SK-N-MC (cell line): Measurements from ENCODE around the gene ETV3.
A peak's percentile ranks its signal among the peaks of the same experiment; 100 is the strongest.

Experiments
- DNase-seq: peaks from one replicate; pipeline ENCODE4 v3.0.0-alpha.2; 2011; ENCODE audit warnings: low read depth, low spot score
- H3K27ac ChIP-seq: fragments of 200-600 bp; sonication (generic); 2 replicates; pipeline ENCODE4 v1.5.1; 2016; ENCODE audit warnings: mixed run types
- H3K36me3 ChIP-seq: fragments of 200-600 bp; sonication (generic); 2 replicates; pipeline ENCODE4 v1.6.1; 2017; ENCODE audit warnings: antibody characterized with exemption, low read length, mixed read lengths; ENCODE audit not compliant: insufficient read depth
- H3K4me3 ChIP-seq: fragments of 200-600 bp; sonication (generic); 2 replicates; pipeline ENCODE4 v1.5.1; 2016
- H3K9ac ChIP-seq: fragments of 200-600 bp; sonication (generic); 2 replicates; pipeline ENCODE4 v1.8.0; 2017; ENCODE audit warnings: mixed run types, mixed read lengths; ENCODE audit not compliant: insufficient read length
- H3K9me3 ChIP-seq: fragments of 200-600 bp; sonication (generic); 2 replicates; pipeline ENCODE4 v1.6.1; 2017; ENCODE audit warnings: low read depth, mild to moderate bottlenecking, antibody characterized with exemption, low read length, moderate library complexity, mixed read lengths
- EZH2 ChIP-seq: fragments of 200-600 bp; sonication (generic); IDR thresholded peaks from one replicate; pipeline ENCODE4 v1.6.1; 2017; ENCODE audit warnings: antibody characterized with exemption
- FOXP2 ChIP-seq: optimal IDR thresholded peaks from 2 replicates; pipeline ENCODE3; 2011; ENCODE audit warnings: mild to moderate bottlenecking, moderate library complexity; ENCODE audit not compliant: insufficient read depth; ENCODE audit errors: extremely low read length, control extremely low read depth
- POLR2AphosphoS5 ChIP-seq: IDR thresholded peaks from 2 replicates; pipeline ENCODE4 v1.6.1; 2012; ENCODE audit warnings: mild to moderate bottlenecking, low read depth, low read length, borderline replicate concordance

Gene ETV3

GRCh38 chr1:157147037-157147436 is 8.8 kb upstream of the ETV3 start:
- H3K36me3 ChIP-seq: no peaks in the 10 kb centered on the region
- no peak for DNase-seq

GRCh38 chr1:157146244-157146643 is 8.0 kb upstream of the ETV3 start:
- no peaks in the 10 kb centered on the region for H3K36me3 ChIP-seq
- H3K4me3 ChIP-seq: no peak overlapping the region
- no peak for DNase-seq
- no peaks in the 10 kb centered on the region for H3K9me3 ChIP-seq
- H3K27ac ChIP-seq: no peak overlapping the region
- TF ChIP-seq POLR2AphosphoS5: no peak
- TF ChIP-seq EZH2: no peak
- no peak for TF ChIP-seq FOXP2
- H3K9ac ChIP-seq: no peak overlapping the region

More at GRCh38 chr1:157147037-157147436, 8.8 kb upstream of the ETV3 start:
- Histone ChIP-seq H3K4me3 (no peak overlapping the region), H3K9ac (no peak overlapping the region), H3K27ac (no peak overlapping the region), H3K9me3 (no peaks in the 10 kb centered on the region)
- no peak for TF ChIP-seq EZH2
- TF ChIP-seq POLR2AphosphoS5: no peak
- TF ChIP-seq FOXP2: no peak

GRCh38 chr1:157145076-157145475 is 6.9 kb upstream of the ETV3 start:
- Histone ChIP-seq H3K9me3 (no peaks in the 10 kb centered on the region), H3K4me3 (no peak overlapping the region), H3K36me3 (no peaks in the 10 kb centered on the region), H3K9ac (no peak overlapping the region), H3K27ac (no peak overlapping the region)
- TF ChIP-seq EZH2 (no peak), POLR2AphosphoS5 (no peak), FOXP2 (no peak)
- DNase-seq: no peak

GRCh38 chr1:157144509-157144908 is 6.3 kb upstream of the ETV3 start:
- no peak for DNase-seq
- Histone ChIP-seq H3K9me3 (no peaks in the 10 kb centered on the region), H3K36me3 (no peaks in the 10 kb centered on the region), H3K27ac (no peak overlapping the region), H3K4me3 (no peak overlapping the region), H3K9ac (no peak overlapping the region)
- TF ChIP-seq FOXP2: no peak
- TF ChIP-seq EZH2: no peak
- no peak for TF ChIP-seq POLR2AphosphoS5

- no peak overlapping the region for H3K4me3 ChIP-seq
- H3K36me3 ChIP-seq: no peaks in the 10 kb centered on the region
- H3K27ac ChIP-seq: no peak overlapping the region
- no peak for DNase-seq
- no peak for TF ChIP-seq FOXP2
- TF ChIP-seq EZH2: no peak
- no peak for TF ChIP-seq POLR2AphosphoS5
- H3K9me3 ChIP-seq: no peaks in the 10 kb centered on the region
- no peak overlapping the region for H3K9ac ChIP-seq
These were observed 4.7 kb upstream of the ETV3 start for GRCh38 chr1:157142765-157143423.

GRCh38 chr1:157142201-157142600 is 4.0 kb upstream of the ETV3 start:
- H3K9ac ChIP-seq: no peak overlapping the region
- no peaks in the 10 kb centered on the region for H3K36me3 ChIP-seq
- H3K9me3 ChIP-seq: no peaks in the 10 kb centered on the region
- no peak for DNase-seq
- TF ChIP-seq FOXP2 (no peak), POLR2AphosphoS5 (no peak), EZH2 (no peak)
- no peak overlapping the region for H3K4me3 ChIP-seq
- H3K27ac ChIP-seq: no peak overlapping the region

GRCh38 chr1:157141212-157141855 is 3.1 kb upstream of the ETV3 start:
- Histone ChIP-seq H3K27ac (no peak overlapping the region), H3K9me3 (no peaks in the 10 kb centered on the region), H3K36me3 (no peaks in the 10 kb centered on the region), H3K9ac (no peak overlapping the region), H3K4me3 (no peak overlapping the region)
- DNase-seq: no peak
- TF ChIP-seq POLR2AphosphoS5: no peak

- H3K27ac ChIP-seq: no peak overlapping the region
- no peaks in the 10 kb centered on the region for H3K9me3 ChIP-seq
- H3K36me3 ChIP-seq: peaks cover 11% of the 10 kb centered on the region
- no peak for TF ChIP-seq FOXP2
- no peak for TF ChIP-seq EZH2
- TF ChIP-seq POLR2AphosphoS5: no peak
- no peak overlapping the region for H3K9ac ChIP-seq
- DNase-seq: no peak
- no peak overlapping the region for H3K4me3 ChIP-seq
These were observed 1.9 kb upstream of the ETV3 start for GRCh38 chr1:157140063-157140588.

GRCh38 chr1:157139052-157139715 is 989 bp upstream of the ETV3 start:
- Histone ChIP-seq H3K27ac (peak overlapping the region; percentile 89), H3K36me3 (peaks cover 20% of the 10 kb centered on the region), H3K4me3 (peak overlapping the region; percentile 87), H3K9ac (peak overlapping the region; percentile 86), H3K9me3 (no peaks in the 10 kb centered on the region)
- TF ChIP-seq POLR2AphosphoS5: no peak
- no peak for TF ChIP-seq FOXP2
- no peak for TF ChIP-seq EZH2
- DNase-seq: no peak
